ENCODE data around the gene ABCG1.

DNA sequence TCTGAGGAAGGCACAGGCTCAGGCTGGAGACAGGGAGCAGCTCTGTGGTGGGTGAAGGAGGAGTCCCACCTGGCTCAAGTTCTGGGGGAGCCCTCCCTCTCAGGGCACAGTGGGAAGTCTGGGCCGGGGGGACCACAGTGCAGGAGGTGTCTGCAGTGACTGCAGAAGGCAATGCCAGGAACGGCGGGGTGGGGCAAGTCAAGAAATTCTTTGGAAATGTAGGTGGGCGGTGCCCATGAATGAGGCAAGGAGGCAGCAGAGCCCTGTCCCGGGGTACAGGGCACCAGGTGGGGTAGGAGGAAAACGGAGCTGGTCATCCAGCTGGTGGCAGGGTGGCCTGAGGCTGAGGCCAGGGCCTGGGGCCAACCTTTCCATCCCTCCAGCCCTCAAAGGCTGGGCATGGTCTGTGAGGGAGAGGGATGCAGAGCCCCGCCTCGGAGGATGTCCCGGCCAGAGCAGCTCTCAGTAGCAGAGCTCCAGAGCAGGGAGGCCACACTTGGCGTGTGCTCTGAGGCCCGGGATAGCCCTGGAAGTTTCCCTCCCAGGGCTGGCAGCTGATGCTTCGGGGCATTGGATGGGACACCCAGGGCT is 91.6 kb downstream of the ABCG1 start:
- TF ChIP-seq SMC3 (IDR thresholded peaks at IDR 0.05; ENCODE audit: low read depth, low read length), result no peak
- TF ChIP-seq, protein P1, sequence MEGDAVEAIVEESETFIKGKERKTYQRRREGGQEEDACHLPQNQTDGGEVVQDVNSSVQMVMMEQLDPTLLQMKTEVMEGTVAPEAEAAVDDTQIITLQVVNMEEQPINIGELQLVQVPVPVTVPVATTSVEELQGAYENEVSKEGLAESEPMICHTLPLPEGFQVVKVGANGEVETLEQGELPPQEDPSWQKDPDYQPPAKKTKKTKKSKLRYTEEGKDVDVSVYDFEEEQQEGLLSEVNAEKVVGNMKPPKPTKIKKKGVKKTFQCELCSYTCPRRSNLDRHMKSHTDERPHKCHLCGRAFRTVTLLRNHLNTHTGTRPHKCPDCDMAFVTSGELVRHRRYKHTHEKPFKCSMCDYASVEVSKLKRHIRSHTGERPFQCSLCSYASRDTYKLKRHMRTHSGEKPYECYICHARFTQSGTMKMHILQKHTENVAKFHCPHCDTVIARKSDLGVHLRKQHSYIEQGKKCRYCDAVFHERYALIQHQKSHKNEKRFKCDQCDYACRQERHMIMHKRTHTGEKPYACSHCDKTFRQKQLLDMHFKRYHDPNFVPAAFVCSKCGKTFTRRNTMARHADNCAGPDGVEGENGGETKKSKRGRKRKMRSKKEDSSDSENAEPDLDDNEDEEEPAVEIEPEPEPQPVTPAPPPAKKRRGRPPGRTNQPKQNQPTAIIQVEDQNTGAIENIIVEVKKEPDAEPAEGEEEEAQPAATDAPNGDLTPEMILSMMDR (conservative IDR thresholded peaks at IDR 0.05; ENCODE audit: low read depth, low read length), result no peak
- TF ChIP-seq POLR2A (IDR thresholded peaks at IDR 0.05; ENCODE audit: low read depth, low read length), result no peak
- TF ChIP-seq RAD21 (IDR thresholded peaks at IDR 0.05; ENCODE audit: low read length), result no peak
- TF ChIP-seq, protein P2, sequence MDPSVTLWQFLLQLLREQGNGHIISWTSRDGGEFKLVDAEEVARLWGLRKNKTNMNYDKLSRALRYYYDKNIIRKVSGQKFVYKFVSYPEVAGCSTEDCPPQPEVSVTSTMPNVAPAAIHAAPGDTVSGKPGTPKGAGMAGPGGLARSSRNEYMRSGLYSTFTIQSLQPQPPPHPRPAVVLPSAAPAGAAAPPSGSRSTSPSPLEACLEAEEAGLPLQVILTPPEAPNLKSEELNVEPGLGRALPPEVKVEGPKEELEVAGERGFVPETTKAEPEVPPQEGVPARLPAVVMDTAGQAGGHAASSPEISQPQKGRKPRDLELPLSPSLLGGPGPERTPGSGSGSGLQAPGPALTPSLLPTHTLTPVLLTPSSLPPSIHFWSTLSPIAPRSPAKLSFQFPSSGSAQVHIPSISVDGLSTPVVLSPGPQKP (IDR thresholded peaks at IDR 0.05; ENCODE audit: borderline replicate concordance, low read depth, low read length), result no peak
- TF ChIP-seq BHLHE40 (IDR thresholded peaks at IDR 0.05; ENCODE audit: low read depth, low read length), result no peak
- TF ChIP-seq CEBPB (IDR thresholded peaks at IDR 0.05; ENCODE audit: low read depth, low read length), result no peak
- TF ChIP-seq RFX5 (IDR thresholded peaks at IDR 0.05; ENCODE audit: low read depth, low read length), result no peak
- no peak for TF ChIP-seq FOS (IDR thresholded peaks at IDR 0.05; ENCODE audit: low read depth, low read length)
